BJ (cell line): ENCODE data around the gene AREG. TPM values are rescaled to one million over a fixed set of nuclear protein-coding genes. Genes with fewer than 3 reads are reported as not detected.

Experiments
- CTCF ChIA-PET: fragments of 350-600 bp; formaldehyde crosslinking; extraction: SDS; loops from one replicate; lab custom pipeline; 2021; ENCODE audit warnings: antibody characterized with exemption, inconsistent platforms; lab: Yijun Ruan, JAX
- POLR2A ChIA-PET: fragments of 300-600 bp; sonication (Branson Sonifier 250); formaldehyde crosslinking; extraction: SDS; loops from one replicate; lab custom pipeline; 2021; ENCODE audit warnings: antibody characterized with exemption; lab: Charles Lee
- DNase-seq: peaks from one replicate; pipeline ENCODE4 v3.0.0-alpha.2; 2011; ENCODE audit warnings: low read depth
- H3K27me3 ChIP-seq: 2 replicates; pipeline ENCODE4 v1.6.0; 2011; ENCODE audit warnings: low read length; ENCODE audit not compliant: control insufficient read depth, insufficient read depth
- H3K36me3 ChIP-seq: 2 replicates; pipeline ENCODE4 v1.5.1; 2011; ENCODE audit warnings: low read length; ENCODE audit not compliant: control insufficient read depth, insufficient read depth
- H3K4me3 ChIP-seq: 2 replicates; pipeline ENCODE4 v1.5.1; 2011; ENCODE audit warnings: low read depth, mild to moderate bottlenecking, control low read depth, low read length
- polyA plus RNA-seq: library from polyadenylated mRNA; depleted of rRNA; stranded (reverse); fragments of >200 nt; gene quantifications from 2 replicates; pipeline ENCODE4 v1.2.3, GENCODE V29; 2011
- TF ChIP-seq, protein P1 (sequence below): IDR thresholded peaks from 2 replicates; pipeline ENCODE4 v1.5.1; 2011; ENCODE audit warnings: low read depth, mild to moderate bottlenecking, control low read depth, inconsistent platforms, low read length, moderate library complexity; ENCODE audit not compliant: insufficient read depth

Gene AREG
- polyA plus RNA-seq, 1 experiment, result 0.07 TPM

DNA sequence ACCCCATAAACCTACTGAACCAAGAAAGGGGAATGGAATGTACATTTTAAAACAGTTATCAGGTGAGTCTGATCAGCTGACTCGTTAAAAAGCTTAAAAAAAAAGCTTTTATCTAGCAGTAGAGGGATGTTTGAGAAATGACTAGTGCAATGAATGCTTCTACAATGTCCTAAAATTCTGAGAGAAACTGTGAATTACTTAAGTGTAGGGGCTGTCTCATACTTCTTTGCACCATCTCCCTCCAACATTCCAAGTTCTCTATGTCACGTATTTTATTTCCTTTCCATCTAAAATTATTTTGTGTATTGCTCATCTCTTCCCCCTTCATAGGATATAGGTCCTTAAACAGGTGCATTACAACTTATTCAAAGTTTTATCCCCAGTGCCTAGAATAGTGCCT lies 11.9 kb upstream of the AREG start:
- no peaks in the 10 kb centered on the region for H3K36me3 ChIP-seq
- no peak for DNase-seq
- ChIA-PET CTCF (interaction anchor here (0.6 to 0.7 kb wide), 3 partner anchors 8 to 87 kb away, joined by 3 to 5 read pairs (median 3); partner anchors contain the start of gene AREG), POLR2A (no interaction called here)
- TF ChIP-seq, protein P1, sequence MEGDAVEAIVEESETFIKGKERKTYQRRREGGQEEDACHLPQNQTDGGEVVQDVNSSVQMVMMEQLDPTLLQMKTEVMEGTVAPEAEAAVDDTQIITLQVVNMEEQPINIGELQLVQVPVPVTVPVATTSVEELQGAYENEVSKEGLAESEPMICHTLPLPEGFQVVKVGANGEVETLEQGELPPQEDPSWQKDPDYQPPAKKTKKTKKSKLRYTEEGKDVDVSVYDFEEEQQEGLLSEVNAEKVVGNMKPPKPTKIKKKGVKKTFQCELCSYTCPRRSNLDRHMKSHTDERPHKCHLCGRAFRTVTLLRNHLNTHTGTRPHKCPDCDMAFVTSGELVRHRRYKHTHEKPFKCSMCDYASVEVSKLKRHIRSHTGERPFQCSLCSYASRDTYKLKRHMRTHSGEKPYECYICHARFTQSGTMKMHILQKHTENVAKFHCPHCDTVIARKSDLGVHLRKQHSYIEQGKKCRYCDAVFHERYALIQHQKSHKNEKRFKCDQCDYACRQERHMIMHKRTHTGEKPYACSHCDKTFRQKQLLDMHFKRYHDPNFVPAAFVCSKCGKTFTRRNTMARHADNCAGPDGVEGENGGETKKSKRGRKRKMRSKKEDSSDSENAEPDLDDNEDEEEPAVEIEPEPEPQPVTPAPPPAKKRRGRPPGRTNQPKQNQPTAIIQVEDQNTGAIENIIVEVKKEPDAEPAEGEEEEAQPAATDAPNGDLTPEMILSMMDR, result no peak
- no peaks in the 10 kb centered on the region for H3K27me3 ChIP-seq
- H3K4me3 ChIP-seq, result no peak overlapping the region

DNA sequence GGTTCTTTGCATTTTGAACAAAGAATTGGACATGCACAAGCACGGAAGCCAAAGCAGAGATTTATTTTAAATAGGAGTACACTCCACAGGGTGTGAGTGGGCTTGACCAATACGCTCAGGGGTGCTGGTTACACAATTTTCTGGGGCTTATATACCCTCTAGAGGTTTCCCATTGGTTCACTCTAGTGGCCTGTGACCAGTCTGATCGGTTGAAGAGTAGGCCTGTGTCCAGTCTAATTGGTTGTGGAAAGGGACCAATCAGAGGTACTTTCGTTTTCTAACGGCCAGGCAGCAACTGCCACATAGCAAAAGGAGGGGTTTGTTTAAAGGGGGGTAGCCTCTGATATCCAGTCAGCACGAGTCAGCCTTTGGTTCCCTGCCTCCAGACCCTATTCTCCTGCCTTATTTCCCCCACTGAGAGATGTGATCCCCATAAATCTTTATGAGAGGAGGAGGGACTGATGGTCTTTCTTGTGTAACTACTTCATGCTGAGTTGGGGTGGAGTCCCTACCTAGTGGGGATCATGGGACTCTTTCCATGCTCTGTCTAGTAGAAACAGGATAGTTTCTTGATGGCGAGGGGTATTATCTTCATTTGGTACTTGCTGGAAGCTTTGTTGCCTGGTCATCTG lies 11.3 kb upstream of the AREG start:
- H3K36me3 ChIP-seq, result no peaks in the 10 kb centered on the region
- H3K4me3 ChIP-seq, result no peak overlapping the region
- no peaks in the 10 kb centered on the region for H3K27me3 ChIP-seq
- ChIA-PET POLR2A (no interaction called here), CTCF (interaction anchor here (0.6 kb wide), 1 partner anchor 86 kb away, joined by 5 read pairs; no protein-coding TSS in a partner anchor)
- TF ChIP-seq, protein P1, result no peak
- DNase-seq, result no peak

DNA sequence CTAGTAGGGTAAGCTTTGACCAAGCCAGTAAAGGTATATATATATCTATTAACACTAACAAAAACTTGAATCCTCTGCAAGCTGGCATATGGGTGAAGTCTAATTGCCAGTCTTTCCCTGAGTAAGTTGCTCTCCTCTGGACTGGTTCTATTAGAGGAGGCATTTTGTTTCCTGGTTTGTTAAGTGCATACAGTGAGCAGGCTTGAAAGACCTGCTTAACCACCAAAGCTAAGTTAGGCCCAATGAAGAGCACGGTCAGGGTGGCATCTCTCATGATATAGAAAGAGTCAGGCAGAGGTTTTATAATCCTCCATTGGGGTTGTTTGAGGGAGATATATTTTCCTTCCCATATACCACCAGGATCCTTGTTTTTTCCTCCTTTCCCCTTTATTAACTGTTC lies 9.6 kb upstream of the AREG start:
- TF ChIP-seq, protein P1, result no peak
- ChIA-PET CTCF (interaction anchor here (3.6 kb wide), 1 partner anchor 10 kb away, joined by 19 read pairs; the partner anchor contains the start of gene AREG), POLR2A (no interaction called here)
- no peak for DNase-seq
- Histone ChIP-seq H3K27me3 (no peaks in the 10 kb centered on the region), H3K4me3 (no peak overlapping the region), H3K36me3 (no peaks in the 10 kb centered on the region)

DNA sequence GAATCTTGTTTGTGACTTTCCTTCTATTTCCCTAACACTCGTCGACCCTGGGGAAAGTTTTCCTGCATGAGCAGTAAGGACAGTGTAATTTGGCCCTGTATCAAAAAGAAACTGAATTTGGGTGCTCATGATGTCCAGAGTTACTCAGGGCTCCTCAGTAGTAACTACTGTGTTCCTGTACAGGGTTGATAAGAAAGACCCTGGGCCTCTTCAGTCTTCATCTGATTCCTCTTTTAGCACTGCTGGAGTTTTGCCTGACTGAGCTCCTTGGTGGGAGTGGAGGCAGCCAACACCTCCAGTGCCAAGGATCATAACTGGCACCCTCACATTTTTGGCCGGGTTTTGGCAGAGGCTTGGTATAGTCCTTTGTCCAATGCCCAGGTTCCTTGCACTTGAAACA lies 7.1 kb upstream of the AREG start:
- H3K4me3 ChIP-seq, result no peak overlapping the region
- TF ChIP-seq, protein P1, result no peak
- H3K27me3 ChIP-seq, result no peaks in the 10 kb centered on the region
- no peaks in the 10 kb centered on the region for H3K36me3 ChIP-seq
- ChIA-PET POLR2A (no interaction called here), CTCF (interaction anchor here (3.6 kb wide), 1 partner anchor 7 kb away, joined by 19 read pairs; the partner anchor contains the start of gene AREG)
- DNase-seq, result no peak

DNA sequence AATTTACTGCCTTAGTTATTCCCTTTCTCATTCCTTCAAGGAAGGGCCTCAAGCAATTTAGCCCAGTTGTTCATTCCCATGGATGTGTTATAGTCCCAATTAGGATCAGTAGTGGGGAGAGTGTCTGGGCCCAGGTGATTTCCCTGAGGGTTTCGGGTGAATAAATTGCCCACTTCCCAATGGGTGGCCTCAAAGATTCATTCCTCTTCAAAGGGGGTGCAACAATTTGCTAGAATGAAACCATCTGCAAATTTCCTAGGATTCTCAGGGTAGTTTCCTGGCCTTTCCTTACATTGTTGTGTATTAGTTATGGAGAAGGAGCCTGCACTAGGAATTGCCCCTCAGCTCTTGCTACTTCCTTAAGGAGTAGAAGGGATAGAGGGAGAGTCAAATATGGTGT lies 6.3 kb upstream of the AREG start:
- Histone ChIP-seq H3K4me3 (no peak overlapping the region), H3K27me3 (no peaks in the 10 kb centered on the region), H3K36me3 (no peaks in the 10 kb centered on the region)
- POLR2A ChIA-PET, result no interaction called here
- no peak for DNase-seq
- CTCF ChIA-PET, result no interaction called here
- TF ChIP-seq, protein P1, result no peak
